Measurements from ENCODE around the gene TMEM54.

GRCh38 chr1:32884726-32885125 is 16.5 kb downstream of the TMEM54 start:
- no peak for TF ChIP-seq CTCF (IDR thresholded peaks at IDR 0.05; ENCODE audit: low read length)
- no peak for TF ChIP-seq EZH2 (optimal IDR thresholded peaks at IDR 0.05; ENCODE audit: low read depth, low read length)

Data from MM.1S (cell line).